GM15510 (cell line): ENCODE measurements around the gene TMEM205.
A peak's percentile ranks its signal among the peaks of the same experiment; 100 is the strongest.

ENCODE experiments used
- POLR2A ChIP-seq: IDR thresholded peaks from 3 replicates; pipeline ENCODE4 v1.6.1; 2011; ENCODE audit warnings: borderline replicate concordance; ENCODE audit not compliant: insufficient read length; ENCODE audit errors: extremely low read depth

TMEM205 gene

GRCh38 chr19:11356676-11357550, 10.8 kb upstream of the TMEM205 start:
- TF ChIP-seq POLR2A = no peak

GRCh38 chr19:11356074-11356397, 10.0 kb upstream of the TMEM205 start:
- TF ChIP-seq POLR2A = no peak

- TF ChIP-seq POLR2A = peak; percentile 39
Measured at GRCh38 chr19:11355160-11356073, 9.3 kb upstream of the TMEM205 start, which contains the start of gene PLPPR2. Gene PLPPR2 (plus strand): TSS chr19:11355432. CDS start chr19:11357674, 2,242 bp downstream.

GRCh38 chr19:11349171-11349570, 3.1 kb upstream of the TMEM205 start:
- no peak for TF ChIP-seq POLR2A

GRCh38 chr19:11347546-11348039, 1.5 kb upstream of the TMEM205 start:
- no peak for TF ChIP-seq POLR2A

- TF ChIP-seq POLR2A = no peak
Measured at GRCh38 chr19:11345122-11345803, 805 bp downstream of the TMEM205 start.

- TF ChIP-seq POLR2A = no peak
Measured at GRCh38 chr19:11342429-11342828, 3.6 kb downstream of the TMEM205 start.

- TF ChIP-seq POLR2A = peak; percentile 72
Measured at GRCh38 chr19:11339254-11340098, 6.6 kb downstream of the TMEM205 start, which contains the start of gene RAB3D. Gene RAB3D (minus strand): TSS chr19:11339657. CDS start chr19:11337399, 2,258 bp downstream.

- no peak for TF ChIP-seq POLR2A
Measured at GRCh38 chr19:11338569-11339253, 7.4 kb downstream of the TMEM205 start.

- TF ChIP-seq POLR2A = no peak
Measured at GRCh38 chr19:11338121-11338520, 7.9 kb downstream of the TMEM205 start.

GRCh38 chr19:11337080-11337479, 9.0 kb downstream of the TMEM205 start:
- no peak for TF ChIP-seq POLR2A

- TF ChIP-seq POLR2A = no peak
Measured at GRCh38 chr19:11335449-11336146, 10.5 kb downstream of the TMEM205 start.
